Esophagus mucosa (tissue), 1 donor: ENCODE measurements around the gene IDH2. TPM values are rescaled to one million over a fixed set of nuclear protein-coding genes. Genes with fewer than 3 reads are reported as not detected.

ENCODE experiments used
- ATAC-seq: fragments of 200-7000 bp; cut with Tn5 transposase; one replicate; pipeline ENCODE4 v1.9.1; 2020
- total RNA-seq: library from RNA; stranded (reverse); gene quantifications from one replicate; pipeline ENCODE4 v1.2.4, GENCODE V29; 2023
- donor health status: DM: yes; HTN: yes; CAD: no.

The IDH2 gene
- total RNA-seq, 1 donor from 2014 or later = 114 TPM

GRCh38 chr15:90062973-90063769 is 39.1 kb downstream of the IDH2 start:
- no peak for ATAC-seq

- ATAC-seq = peak; percentile 90
These were observed 39.8 kb downstream of the IDH2 start for GRCh38 chr15:90062462-90062932.

- ATAC-seq = peak; percentile 64
These were observed 40.2 kb downstream of the IDH2 start for GRCh38 chr15:90062023-90062442.

GRCh38 chr15:90060797-90061196 is 41.5 kb downstream of the IDH2 start:
- ATAC-seq = no peak

GRCh38 chr15:90059208-90059985 is 42.9 kb downstream of the IDH2 start:
- peak; percentile 30 for ATAC-seq

GRCh38 chr15:90058775-90059174 is 43.5 kb downstream of the IDH2 start:
- ATAC-seq = no peak

- ATAC-seq = no peak
These were observed 44.0 kb downstream of the IDH2 start for GRCh38 chr15:90058308-90058707.

GRCh38 chr15:90056529-90056928 is 45.7 kb downstream of the IDH2 start:
- no peak for ATAC-seq

GRCh38 chr15:90055182-90055581 is 47.1 kb downstream of the IDH2 start:
- peak; percentile 31 for ATAC-seq

GRCh38 chr15:90054618-90055097 is 47.6 kb downstream of the IDH2 start:
- ATAC-seq = no peak

- ATAC-seq = no peak
These were observed 48.4 kb downstream of the IDH2 start for GRCh38 chr15:90053685-90054466.

GRCh38 chr15:90051874-90052273 is 50.4 kb downstream of the IDH2 start:
- no peak for ATAC-seq

- ATAC-seq = no peak
These were observed 52.3 kb downstream of the IDH2 start for GRCh38 chr15:90049666-90050604.

- no peak for ATAC-seq
These were observed 53.2 kb downstream of the IDH2 start for GRCh38 chr15:90049030-90049429.

GRCh38 chr15:90047956-90048575 is 54.2 kb downstream of the IDH2 start:
- ATAC-seq = no peak

GRCh38 chr15:90046911-90047392 is 55.3 kb downstream of the IDH2 start:
- peak; percentile 91 for ATAC-seq

GRCh38 chr15:90046289-90046688 is 56.0 kb downstream of the IDH2 start:
- peak; percentile 17 for ATAC-seq

- no peak for ATAC-seq
These were observed 57.3 kb downstream of the IDH2 start for GRCh38 chr15:90044916-90045371.

GRCh38 chr15:90044191-90044590 is 58.1 kb downstream of the IDH2 start:
- ATAC-seq = no peak

GRCh38 chr15:90043530-90044010 is 58.7 kb downstream of the IDH2 start:
- no peak for ATAC-seq
